Measurements from ENCODE around the gene GRXCR1.

GRXCR1 gene

GRCh38 chr4:42892413-42892812, at the start of gene GRXCR1:
Gene GRXCR1 (plus strand): TSS chr4:42892713. CDS start chr4:42893267, 554 bp downstream.
- no peak for DNase-seq (ENCODE audit: low spot score)

- no peak for DNase-seq (ENCODE audit: low spot score)
Measured at GRCh38 chr4:42843694-42844093, 48.8 kb upstream of the GRXCR1 start.

DNA sequence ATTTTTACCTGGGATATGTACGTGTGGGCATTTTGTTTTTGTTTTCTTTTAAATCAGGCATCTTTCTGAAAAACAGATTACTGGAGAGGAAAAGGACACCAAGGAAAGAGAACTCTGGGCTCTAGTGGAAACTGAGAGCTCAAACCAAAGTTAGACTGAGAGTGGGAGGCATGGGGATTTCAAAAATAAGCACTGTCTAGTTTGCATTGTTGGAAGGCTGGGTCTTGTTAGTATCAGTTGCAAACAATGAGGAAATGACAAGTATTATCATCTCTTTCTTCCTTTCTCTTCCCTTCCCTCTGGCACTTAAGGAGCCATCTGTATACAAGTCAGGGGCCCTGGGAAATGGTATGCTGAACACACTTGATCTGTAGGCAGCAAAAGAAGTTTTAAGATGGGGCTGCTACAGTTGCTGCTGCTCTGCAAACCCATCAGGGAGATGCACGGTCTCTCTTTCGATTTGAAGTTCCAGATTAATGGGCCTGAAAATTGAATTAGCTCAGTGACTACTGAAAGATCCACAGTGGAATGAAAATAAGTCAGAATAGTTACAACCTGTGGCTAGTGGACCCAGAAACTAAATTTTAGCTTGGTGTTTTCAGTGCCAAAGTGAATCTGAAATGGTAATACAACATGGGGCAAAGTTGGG, 48.0 kb upstream of the GRXCR1 start:
- DNase-seq (ENCODE audit: low spot score) = no peak

DNA sequence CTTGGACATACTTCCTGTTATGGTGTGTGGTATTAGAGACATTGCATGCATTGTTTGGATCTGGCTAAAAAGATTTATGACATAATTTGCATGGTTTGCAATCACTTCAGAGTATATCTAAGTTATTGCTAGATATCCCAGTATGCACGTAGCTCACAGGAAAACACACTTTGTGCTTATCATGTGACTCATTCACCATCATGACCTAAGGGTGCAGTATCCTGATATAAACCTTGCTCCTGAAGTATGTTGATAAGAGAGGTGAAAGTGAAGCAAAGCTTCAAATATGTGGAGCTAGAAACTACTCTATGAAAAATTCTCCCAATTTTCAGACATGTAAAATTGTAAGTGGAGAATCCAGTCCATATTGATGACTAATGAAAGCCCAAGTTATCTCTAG, 46.9 kb upstream of the GRXCR1 start:
- no peak for DNase-seq (ENCODE audit: low spot score)

DNA sequence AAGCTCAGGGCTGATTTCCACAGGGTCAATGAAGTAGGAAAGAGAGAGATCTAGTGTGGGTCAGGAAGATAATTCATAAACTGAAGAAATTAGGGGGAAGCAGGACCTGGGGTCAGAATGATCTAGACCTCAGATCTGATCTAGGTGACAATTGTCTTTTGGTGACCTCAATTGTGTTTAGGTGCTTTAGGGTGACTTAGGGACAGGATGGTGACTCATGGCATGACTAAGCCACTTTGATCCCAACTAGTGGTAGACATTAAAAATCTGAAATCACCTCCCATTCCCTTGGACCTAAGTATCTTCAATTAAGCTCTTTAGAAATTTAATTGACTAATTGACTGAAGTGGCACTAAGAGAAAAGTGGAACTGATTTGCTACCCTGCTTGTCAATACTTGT, 36.7 kb upstream of the GRXCR1 start:
- no peak for DNase-seq (ENCODE audit: low spot score)

- DNase-seq (ENCODE audit: low spot score) = no peak
Measured at GRCh38 chr4:42865572-42866189, 26.8 kb upstream of the GRXCR1 start.

DNA sequence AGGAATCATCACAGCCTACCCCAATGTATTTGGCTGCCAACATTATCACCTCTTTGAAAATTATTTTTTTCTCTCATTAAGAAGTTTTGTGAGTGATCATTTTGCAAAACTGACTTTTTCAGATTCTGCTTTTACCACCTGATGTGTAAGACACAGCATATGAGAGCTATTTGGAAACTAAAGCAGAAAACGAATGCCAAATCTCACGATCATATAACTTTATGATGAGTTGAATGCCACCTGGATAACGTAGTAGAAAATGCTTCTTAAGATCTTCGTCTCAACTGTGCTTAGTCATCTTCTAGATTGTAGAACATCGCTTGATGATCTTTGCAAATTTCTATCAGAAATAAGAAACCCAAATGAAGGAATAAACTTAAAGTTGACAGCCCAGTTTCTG, 21.3 kb upstream of the GRXCR1 start:
- no peak for DNase-seq (ENCODE audit: low spot score)

GRCh38 chr4:42871671-42872290, 20.7 kb upstream of the GRXCR1 start:
- DNase-seq (ENCODE audit: low spot score) = no peak

- DNase-seq (ENCODE audit: low spot score) = no peak
Measured at GRCh38 chr4:42878863-42879262, 13.7 kb upstream of the GRXCR1 start.

- no peak for DNase-seq (ENCODE audit: low spot score)
Measured at GRCh38 chr4:42881253-42881652, 11.3 kb upstream of the GRXCR1 start.

DNA sequence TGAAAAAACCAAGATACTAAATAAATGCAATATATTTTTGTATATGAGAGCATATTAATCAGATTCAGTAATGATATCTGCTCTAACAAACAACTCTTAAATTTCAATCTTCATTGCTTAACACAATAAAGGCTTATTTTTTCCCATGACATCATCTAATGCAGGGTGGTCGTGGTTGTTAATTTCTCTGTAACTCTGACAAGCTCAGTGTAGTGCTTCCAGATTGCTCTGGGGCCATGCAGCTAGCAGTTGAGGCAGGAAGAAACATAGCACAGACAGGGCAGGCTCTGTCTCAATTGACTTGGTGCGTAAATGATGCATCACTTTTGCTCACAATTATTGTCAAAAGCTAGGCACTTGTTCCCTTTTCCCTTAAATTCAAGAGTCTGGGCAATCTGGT, 869 bp upstream of the GRXCR1 start:
- DNase-seq (ENCODE audit: low spot score) = no peak

GRCh38 chr4:42895452-42895851, 2.9 kb downstream of the GRXCR1 start:
- DNase-seq (ENCODE audit: low spot score) = no peak

DNA sequence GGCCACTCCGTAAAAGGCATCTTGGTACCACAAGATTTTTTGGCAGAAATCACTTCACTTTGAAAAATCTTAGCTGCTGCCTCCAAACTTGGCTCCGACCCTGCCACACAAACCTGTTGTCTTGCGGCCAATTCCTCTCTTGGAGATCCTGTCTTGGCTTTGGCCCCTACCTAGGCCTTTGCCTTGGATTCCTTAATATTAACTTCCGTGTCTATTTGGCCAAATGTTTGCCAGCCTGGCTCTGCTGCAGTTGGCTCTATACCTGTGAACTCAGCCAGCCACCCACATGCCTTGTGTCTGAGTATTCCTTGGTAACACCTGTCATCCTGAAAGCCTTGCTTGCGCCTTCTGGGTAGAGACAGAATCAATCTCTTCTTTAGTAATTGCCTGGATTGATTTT, 12.5 kb downstream of the GRXCR1 start:
- no peak for DNase-seq (ENCODE audit: low spot score)

GRCh38 chr4:42905591-42905990, 13.1 kb downstream of the GRXCR1 start:
- DNase-seq (ENCODE audit: low spot score) = no peak

DNA sequence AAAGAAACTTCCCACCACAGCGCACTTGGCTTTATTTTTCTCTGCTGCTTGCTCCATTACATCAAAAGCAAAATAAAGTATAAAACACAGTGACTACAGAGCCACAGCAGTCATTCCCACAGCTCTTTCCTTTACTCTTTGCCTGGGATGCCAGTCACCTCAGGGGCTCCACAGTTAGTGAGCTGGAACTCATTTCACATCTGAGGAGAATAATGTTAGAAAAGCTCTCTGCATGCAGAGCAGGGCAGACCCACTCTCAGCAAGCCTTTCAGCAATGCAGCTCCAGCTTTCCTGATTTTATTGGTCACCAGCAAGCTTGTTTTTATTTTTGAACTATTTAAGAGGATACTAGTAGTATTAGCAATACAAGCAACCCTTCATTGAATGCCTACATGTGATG, 13.8 kb downstream of the GRXCR1 start:
- DNase-seq (ENCODE audit: low spot score) = no peak

GRCh38 chr4:42906891-42907759, 14.6 kb downstream of the GRXCR1 start:
- no peak for DNase-seq (ENCODE audit: low spot score)

- DNase-seq (ENCODE audit: low spot score) = no peak
Measured at GRCh38 chr4:42910459-42910858, 17.9 kb downstream of the GRXCR1 start.

GRCh38 chr4:42914937-42915336, 22.4 kb downstream of the GRXCR1 start:
- DNase-seq (ENCODE audit: low spot score) = no peak

- no peak for DNase-seq (ENCODE audit: low spot score)
Measured at GRCh38 chr4:42915484-42915883, 23.0 kb downstream of the GRXCR1 start.

DNA sequence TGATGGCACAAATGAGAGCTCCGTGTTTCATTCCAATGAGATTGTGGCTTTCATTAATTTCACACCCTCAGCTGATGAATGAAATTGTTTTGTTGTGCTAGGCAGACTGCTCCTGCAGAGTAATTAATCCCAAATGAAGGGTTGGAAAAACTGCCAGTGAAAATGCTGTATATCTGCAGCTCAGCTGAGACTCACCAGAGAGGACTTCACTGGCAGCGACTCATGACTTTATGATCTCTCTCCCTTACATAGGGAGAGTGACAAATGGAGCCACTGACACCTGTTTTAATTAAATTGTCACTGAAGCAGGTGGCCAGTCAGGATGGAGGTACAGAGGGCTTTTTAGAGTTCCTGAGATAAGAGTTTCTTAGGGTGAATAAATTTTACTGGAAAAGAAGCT, 24.8 kb downstream of the GRXCR1 start:
- no peak for DNase-seq (ENCODE audit: low spot score)

GRCh38 chr4:42923431-42923830, 30.9 kb downstream of the GRXCR1 start:
- no peak for DNase-seq (ENCODE audit: low spot score)

DNA sequence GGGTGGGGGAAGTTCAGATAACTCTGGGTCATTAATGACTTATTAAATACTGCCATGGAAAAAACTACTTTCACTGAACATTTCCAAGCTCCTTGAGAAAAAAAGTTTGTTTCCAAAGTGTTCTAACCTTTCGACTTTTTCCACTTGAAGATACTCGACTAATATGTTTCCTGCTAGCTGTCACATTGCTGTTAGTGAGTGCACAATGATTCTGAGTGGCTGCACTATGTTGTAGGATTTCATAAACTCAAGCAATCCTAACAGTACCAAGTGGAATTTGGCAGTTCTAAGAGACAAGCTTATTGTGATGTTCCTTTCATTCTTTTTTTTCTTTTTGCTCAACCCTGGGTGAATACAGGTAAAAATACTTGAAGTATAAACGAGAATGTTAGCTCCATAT, 33.4 kb downstream of the GRXCR1 start:
- DNase-seq (ENCODE audit: low spot score) = no peak

- DNase-seq (ENCODE audit: low spot score) = no peak
Measured at GRCh38 chr4:42927946-42928345, 35.4 kb downstream of the GRXCR1 start.

All from left forelimb (tissue), 1 donor.